Panc1 (cell line): ENCODE results near the gene SLC16A7. TPM values are rescaled to one million over a fixed set of nuclear protein-coding genes. Genes with fewer than 3 reads are reported as not detected.

Source experiments
- ATAC-seq: fragments of 200-7000 bp; cut with Tn5 transposase; 2 replicates; pipeline ENCODE4 v1.9.1; 2020; ENCODE audit warnings: mild to moderate bottlenecking, moderate library complexity
- BruUV-seq: library from RNA; stranded (reverse); fragments of 400-500 nt; replicated peaks from 2 replicates; lab custom pipeline; 2021; lab: Mats Ljungman, UMichigan
- CTCF ChIA-PET: fragments of 300-600 bp; sonication (Branson Sonifier 250); formaldehyde crosslinking; loops from one replicate; lab custom pipeline; 2022; ENCODE audit warnings: antibody characterized with exemption; lab: Charles Lee
- POLR2A ChIA-PET: fragments of 300-600 bp; sonication (Branson Sonifier 250); formaldehyde crosslinking; loops from one replicate; lab custom pipeline; 2022; ENCODE audit warnings: antibody characterized with exemption; lab: Charles Lee
- DNase-seq: peaks from one replicate; pipeline ENCODE4 v3.0.0-alpha.2; 2010; ENCODE audit warnings: low read depth, low spot score
- H3K27ac ChIP-seq: 2 replicates; pipeline ENCODE4 v1.5.1; 2011; ENCODE audit warnings: mild to moderate bottlenecking, low read length, inconsistent platforms
- H3K27me3 ChIP-seq: fragments of 200-500 bp; sonication (Bioruptor generic); 2 replicates; pipeline ENCODE4 v1.6.0; 2014; ENCODE audit warnings: low read length, inconsistent platforms; ENCODE audit not compliant: control insufficient read depth, insufficient read depth
- H3K36me3 ChIP-seq: fragments of 200-500 bp; sonication (Bioruptor generic); 2 replicates; pipeline ENCODE4 v1.5.1; 2014; ENCODE audit warnings: inconsistent platforms, mild to moderate bottlenecking, low read length, moderate library complexity; ENCODE audit not compliant: control insufficient read depth, insufficient read depth
- H3K4me1 ChIP-seq: 2 replicates; pipeline ENCODE4 v1.5.1; 2011; ENCODE audit warnings: inconsistent platforms, mild to moderate bottlenecking, low read length, moderate library complexity; ENCODE audit not compliant: control insufficient read depth, insufficient read depth
- H3K4me3 ChIP-seq, 2 experiments: 2 replicates each; pipeline ENCODE4 v1.5.1; 2011 to 2012; ENCODE audit warnings: low read depth in 2 of 2, low read length in 2 of 2, mild to moderate bottlenecking in 2 of 2, inconsistent platforms in 1 of 2, moderate library complexity in 1 of 2
- H3K9me3 ChIP-seq: fragments of 200-500 bp; sonication (Bioruptor generic); 2 replicates; pipeline ENCODE4 v1.5.1; 2014; ENCODE audit warnings: low read depth, mild to moderate bottlenecking, inconsistent platforms, low read length, moderate library complexity; ENCODE audit not compliant: control insufficient read depth, insufficient read depth
- POLR2AphosphoS5 ChIP-seq: IDR thresholded peaks from 2 replicates; pipeline ENCODE4 v1.6.1; 2012; ENCODE audit warnings: mild to moderate bottlenecking, low read depth, low read length, moderate library complexity
- SIN3A ChIP-seq: IDR thresholded peaks from 2 replicates; pipeline ENCODE4 v1.6.1; 2012; ENCODE audit warnings: low read depth, mild to moderate bottlenecking, low read length, moderate library complexity, borderline replicate concordance; ENCODE audit not compliant: insufficient read depth
- TCF7L2 ChIP-seq: IDR thresholded peaks from 2 replicates; pipeline ENCODE4 v1.6.1; 2011; ENCODE audit warnings: mild to moderate bottlenecking, low read depth, low read length, inconsistent platforms
- in situ Hi-C: cut with HindIII; loops from 2 replicates; pipeline ENCODE4 v1.10.0; 2016; ENCODE audit warnings: low sequenced_read_pairs, low pct_unique_long_range_greater_than_20kb
- intact Hi-C: fragments of 100-400 bp; cut with micrococcal nuclease; formaldehyde crosslinking; loops from one replicate; pipeline ENCODE4 v1.10.0; 2022; ENCODE audit not compliant: unreplicated experiment
- total RNA-seq: library from RNA; stranded (reverse); gene quantifications from one replicate; pipeline ENCODE4 v1.2.1, GENCODE V29; 2021; ENCODE audit not compliant: unreplicated experiment
- TF ChIP-seq, protein P1 (sequence below), 2 experiments: IDR thresholded peaks; 2 replicates each; pipeline ENCODE4 v1.6.1; 2011 to 2012; ENCODE audit warnings: low read depth in 2 of 2, control low read depth in 1 of 2, low read length in 1 of 2, mild to moderate bottlenecking in 1 of 2, moderate library complexity in 1 of 2; ENCODE audit not compliant: insufficient read depth in 1 of 2
- TF ChIP-seq, protein P2 (sequence below): fragments of 450-650 bp; IDR thresholded peaks from 2 replicates; pipeline ENCODE4 v1.5.1; 2017; ENCODE audit warnings: mild to moderate bottlenecking

Gene SLC16A7
- total RNA-seq, 1 experiment from 2014 or later: 0.33 TPM

DNA sequence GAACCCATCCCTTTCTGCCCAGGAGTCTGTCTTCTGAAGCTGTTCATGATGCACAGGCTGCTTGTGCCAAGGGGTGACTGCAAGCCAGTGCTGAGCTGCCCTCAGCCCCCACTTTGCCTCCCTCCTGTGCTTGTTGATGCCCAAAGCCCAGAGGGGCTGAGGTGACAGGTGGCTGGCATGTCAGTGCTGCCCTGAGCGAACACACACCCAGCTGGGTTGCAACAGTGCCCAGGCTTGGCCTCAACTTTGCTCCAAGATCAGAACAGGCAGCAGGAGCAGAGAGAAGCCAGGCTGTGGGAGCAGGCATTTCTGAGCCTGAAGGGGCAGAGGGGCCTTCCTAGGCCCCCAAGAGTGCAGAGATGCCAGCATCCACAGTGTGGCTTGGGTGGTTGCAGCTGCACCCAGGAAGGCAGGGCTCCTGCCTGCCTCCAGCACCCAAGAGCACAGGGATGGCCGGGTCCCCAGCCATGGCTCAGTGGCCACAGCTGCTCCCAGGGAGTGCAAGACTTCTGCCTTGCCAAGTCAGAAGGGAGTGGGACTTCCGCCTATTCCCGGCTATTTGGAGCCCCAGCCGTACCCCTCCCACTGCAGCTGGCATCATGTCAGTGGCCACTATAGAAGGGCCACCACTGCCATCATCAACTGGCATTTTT lies 83.1 kb downstream of the SLC16A7 start:
- no TSS peak for BruUV-seq
- no peak for ATAC-seq

DNA sequence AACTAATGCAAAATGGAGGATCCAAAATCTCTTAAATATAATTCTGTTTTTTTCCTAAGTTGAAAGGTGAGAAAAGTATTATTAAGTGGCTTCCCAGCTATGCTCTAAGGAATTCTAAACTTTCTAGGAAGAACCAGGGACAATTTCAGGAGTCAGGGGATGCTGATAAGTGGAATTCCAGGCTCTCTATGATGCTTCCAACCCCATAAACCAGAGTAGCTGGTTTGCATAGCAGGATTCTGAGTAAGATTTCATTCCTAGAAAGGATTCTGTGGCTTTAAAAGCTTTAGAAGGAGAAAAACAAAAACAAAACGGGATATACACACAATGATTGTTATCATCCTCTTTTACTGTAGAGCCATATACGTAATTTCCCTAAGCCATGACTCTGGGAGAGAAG lies 93.9 kb downstream of the SLC16A7 start:
- CTCF ChIA-PET: no interaction called here
- H3K9me3 ChIP-seq: no peaks in the 10 kb centered on the region
- H3K4me1 ChIP-seq: no peaks in the 10 kb centered on the region
- no peak overlapping the region for H3K4me3 ChIP-seq
- H3K27ac ChIP-seq: no peak overlapping the region
- intact Hi-C loops (no loop called here), in situ Hi-C loops (no loop called here)
- TF ChIP-seq, protein P1, sequence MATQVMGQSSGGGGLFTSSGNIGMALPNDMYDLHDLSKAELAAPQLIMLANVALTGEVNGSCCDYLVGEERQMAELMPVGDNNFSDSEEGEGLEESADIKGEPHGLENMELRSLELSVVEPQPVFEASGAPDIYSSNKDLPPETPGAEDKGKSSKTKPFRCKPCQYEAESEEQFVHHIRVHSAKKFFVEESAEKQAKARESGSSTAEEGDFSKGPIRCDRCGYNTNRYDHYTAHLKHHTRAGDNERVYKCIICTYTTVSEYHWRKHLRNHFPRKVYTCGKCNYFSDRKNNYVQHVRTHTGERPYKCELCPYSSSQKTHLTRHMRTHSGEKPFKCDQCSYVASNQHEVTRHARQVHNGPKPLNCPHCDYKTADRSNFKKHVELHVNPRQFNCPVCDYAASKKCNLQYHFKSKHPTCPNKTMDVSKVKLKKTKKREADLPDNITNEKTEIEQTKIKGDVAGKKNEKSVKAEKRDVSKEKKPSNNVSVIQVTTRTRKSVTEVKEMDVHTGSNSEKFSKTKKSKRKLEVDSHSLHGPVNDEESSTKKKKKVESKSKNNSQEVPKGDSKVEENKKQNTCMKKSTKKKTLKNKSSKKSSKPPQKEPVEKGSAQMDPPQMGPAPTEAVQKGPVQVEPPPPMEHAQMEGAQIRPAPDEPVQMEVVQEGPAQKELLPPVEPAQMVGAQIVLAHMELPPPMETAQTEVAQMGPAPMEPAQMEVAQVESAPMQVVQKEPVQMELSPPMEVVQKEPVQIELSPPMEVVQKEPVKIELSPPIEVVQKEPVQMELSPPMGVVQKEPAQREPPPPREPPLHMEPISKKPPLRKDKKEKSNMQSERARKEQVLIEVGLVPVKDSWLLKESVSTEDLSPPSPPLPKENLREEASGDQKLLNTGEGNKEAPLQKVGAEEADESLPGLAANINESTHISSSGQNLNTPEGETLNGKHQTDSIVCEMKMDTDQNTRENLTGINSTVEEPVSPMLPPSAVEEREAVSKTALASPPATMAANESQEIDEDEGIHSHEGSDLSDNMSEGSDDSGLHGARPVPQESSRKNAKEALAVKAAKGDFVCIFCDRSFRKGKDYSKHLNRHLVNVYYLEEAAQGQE (IDR thresholded peaks at IDR 0.05; ENCODE audit: insufficient read depth in 1 of 2, low read depth in 2 of 2, low read length in 1 of 2): no peak
- TF ChIP-seq, protein P2, sequence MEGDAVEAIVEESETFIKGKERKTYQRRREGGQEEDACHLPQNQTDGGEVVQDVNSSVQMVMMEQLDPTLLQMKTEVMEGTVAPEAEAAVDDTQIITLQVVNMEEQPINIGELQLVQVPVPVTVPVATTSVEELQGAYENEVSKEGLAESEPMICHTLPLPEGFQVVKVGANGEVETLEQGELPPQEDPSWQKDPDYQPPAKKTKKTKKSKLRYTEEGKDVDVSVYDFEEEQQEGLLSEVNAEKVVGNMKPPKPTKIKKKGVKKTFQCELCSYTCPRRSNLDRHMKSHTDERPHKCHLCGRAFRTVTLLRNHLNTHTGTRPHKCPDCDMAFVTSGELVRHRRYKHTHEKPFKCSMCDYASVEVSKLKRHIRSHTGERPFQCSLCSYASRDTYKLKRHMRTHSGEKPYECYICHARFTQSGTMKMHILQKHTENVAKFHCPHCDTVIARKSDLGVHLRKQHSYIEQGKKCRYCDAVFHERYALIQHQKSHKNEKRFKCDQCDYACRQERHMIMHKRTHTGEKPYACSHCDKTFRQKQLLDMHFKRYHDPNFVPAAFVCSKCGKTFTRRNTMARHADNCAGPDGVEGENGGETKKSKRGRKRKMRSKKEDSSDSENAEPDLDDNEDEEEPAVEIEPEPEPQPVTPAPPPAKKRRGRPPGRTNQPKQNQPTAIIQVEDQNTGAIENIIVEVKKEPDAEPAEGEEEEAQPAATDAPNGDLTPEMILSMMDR: no peak
- no peak for DNase-seq
- POLR2A ChIA-PET: no interaction called here
- BruUV-seq: no TSS peak
- no peaks in the 10 kb centered on the region for H3K36me3 ChIP-seq
- ATAC-seq: no peak
- H3K27me3 ChIP-seq: no peaks in the 10 kb centered on the region

More for the DNA sequence above, 83.1 kb downstream of the SLC16A7 start:
- POLR2A ChIA-PET: no interaction called here
- intact Hi-C loops: no loop called here
- no peak overlapping the region for H3K27ac ChIP-seq
- DNase-seq: no peak
- no peak for TF ChIP-seq POLR2AphosphoS5
- H3K27me3 ChIP-seq: no peaks in the 10 kb centered on the region
- no peaks in the 10 kb centered on the region for H3K36me3 ChIP-seq
- H3K4me3 ChIP-seq: no peak overlapping the region
- CTCF ChIA-PET: no interaction called here
- H3K4me1 ChIP-seq: no peaks in the 10 kb centered on the region
- H3K9me3 ChIP-seq: no peaks in the 10 kb centered on the region
- in situ Hi-C loops: no loop called here

DNA sequence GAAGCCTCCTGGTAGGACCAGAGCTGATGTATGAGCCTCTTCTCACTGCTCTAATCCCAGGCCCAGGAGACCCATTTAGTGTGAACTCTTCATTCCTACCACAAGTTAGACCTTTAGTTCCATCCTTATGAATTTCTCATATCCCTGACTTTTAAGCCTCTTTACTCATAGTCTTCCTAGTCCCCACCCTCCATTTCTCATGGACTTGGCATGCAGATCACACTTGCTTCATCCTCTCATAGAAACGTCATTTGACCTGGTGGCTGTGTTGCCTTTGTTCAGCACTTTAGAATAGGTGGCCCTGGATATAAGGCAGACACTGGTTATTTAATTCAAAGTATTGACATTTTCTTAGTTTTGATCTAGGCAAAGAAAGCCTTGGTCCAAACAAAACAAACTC lies 99.5 kb downstream of the SLC16A7 start:
- Histone ChIP-seq H3K4me3 (no peak overlapping the region), H3K4me1 (no peaks in the 10 kb centered on the region), H3K36me3 (no peaks in the 10 kb centered on the region), H3K27ac (no peak overlapping the region), H3K27me3 (no peaks in the 10 kb centered on the region), H3K9me3 (no peaks in the 10 kb centered on the region)
- no TSS peak for BruUV-seq
- ChIA-PET POLR2A (no interaction called here), CTCF (no interaction called here)
- in situ Hi-C loops (no loop called here), intact Hi-C loops (no loop called here)
- TF ChIP-seq TCF7L2 (no peak), POLR2AphosphoS5 (no peak), SIN3A (no peak)
- TF ChIP-seq, protein P1 (IDR thresholded peaks at IDR 0.05; ENCODE audit: insufficient read depth in 1 of 2, low read depth in 2 of 2, low read length in 1 of 2): no peak
- TF ChIP-seq, protein P2: no peak
- DNase-seq: no peak
- no peak for ATAC-seq
